Astrocyte of the cerebellum (primary cell): ENCODE data around the gene KATNAL1.

ENCODE experiments used
- DNase-seq: peaks from one replicate; pipeline ENCODE4 v3.0.0-alpha.2; 2011; ENCODE audit warnings: low read depth
- H3K4me3 ChIP-seq: 2 replicates; pipeline ENCODE4 v1.5.1; 2011; ENCODE audit warnings: mild to moderate bottlenecking, low read depth, low read length, moderate library complexity
- in situ Hi-C: cut with HindIII; loops from 2 replicates; pipeline ENCODE4 v1.10.0; 2017; ENCODE audit warnings: low sequenced_read_pairs
- TF ChIP-seq, protein P1 (sequence below): IDR thresholded peaks from 2 replicates; pipeline ENCODE4 v1.5.1; 2012; ENCODE audit warnings: low read length, low read depth, moderate library complexity, mild to moderate bottlenecking; ENCODE audit errors: missing control alignments

KATNAL1 gene

DNA sequence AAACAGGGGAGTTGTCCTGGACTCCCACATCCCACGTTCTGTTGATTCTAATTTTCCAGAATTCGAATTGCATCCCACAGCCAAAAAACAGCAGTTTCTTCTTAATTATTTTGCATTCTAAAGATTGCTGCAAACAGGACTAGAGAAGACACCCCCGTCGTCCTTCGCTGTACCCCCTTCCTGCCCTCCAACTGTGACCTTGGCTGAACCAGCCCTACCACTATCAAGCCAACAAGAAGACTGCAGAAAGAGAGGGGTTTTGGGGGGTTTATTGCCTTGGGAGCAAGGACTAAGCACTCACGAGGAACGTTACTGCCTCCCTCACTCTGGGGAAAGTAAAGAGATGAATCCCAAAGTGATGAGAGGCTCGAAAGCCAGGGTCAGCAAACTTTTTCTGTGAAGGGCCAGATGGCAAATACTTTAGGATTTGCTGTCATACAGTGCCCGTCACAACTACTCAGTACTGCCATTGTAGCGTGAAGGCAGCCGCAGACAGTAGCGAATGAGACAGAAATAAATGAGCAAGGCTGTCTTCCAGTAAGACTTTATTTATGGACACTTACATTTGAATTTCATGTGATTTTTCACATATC is 32.5 kb upstream of the KATNAL1 start:
- in situ Hi-C loops: no loop called here
- TF ChIP-seq, protein P1, sequence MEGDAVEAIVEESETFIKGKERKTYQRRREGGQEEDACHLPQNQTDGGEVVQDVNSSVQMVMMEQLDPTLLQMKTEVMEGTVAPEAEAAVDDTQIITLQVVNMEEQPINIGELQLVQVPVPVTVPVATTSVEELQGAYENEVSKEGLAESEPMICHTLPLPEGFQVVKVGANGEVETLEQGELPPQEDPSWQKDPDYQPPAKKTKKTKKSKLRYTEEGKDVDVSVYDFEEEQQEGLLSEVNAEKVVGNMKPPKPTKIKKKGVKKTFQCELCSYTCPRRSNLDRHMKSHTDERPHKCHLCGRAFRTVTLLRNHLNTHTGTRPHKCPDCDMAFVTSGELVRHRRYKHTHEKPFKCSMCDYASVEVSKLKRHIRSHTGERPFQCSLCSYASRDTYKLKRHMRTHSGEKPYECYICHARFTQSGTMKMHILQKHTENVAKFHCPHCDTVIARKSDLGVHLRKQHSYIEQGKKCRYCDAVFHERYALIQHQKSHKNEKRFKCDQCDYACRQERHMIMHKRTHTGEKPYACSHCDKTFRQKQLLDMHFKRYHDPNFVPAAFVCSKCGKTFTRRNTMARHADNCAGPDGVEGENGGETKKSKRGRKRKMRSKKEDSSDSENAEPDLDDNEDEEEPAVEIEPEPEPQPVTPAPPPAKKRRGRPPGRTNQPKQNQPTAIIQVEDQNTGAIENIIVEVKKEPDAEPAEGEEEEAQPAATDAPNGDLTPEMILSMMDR: no peak
- H3K4me3 ChIP-seq: no peak overlapping the region
- DNase-seq: no peak

DNA sequence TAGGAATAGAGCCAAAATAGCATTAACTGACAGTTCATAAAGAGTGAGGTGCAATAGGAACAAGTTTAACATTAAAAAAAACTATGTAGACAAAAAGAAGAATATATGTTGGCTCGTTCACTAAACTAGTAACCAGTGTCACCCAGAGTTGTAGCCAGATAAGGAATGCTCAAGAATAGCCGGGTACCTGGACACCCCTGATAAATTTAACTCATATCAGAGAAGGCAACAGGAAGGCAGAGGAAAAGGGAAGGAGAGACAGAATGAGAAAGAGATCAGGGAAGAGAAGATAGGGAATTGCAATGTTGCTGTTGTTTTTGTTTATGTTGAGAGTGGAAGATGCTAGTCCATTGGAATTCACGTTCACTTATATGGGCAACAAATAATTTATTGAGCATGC is 31.6 kb upstream of the KATNAL1 start:
- TF ChIP-seq, protein P1: no peak
- no peak for DNase-seq
- in situ Hi-C loops: no loop called here
- H3K4me3 ChIP-seq: no peak overlapping the region

GRCh38 chr13:30338331-30338851 is 31.0 kb upstream of the KATNAL1 start:
- in situ Hi-C loops: no loop called here
- H3K4me3 ChIP-seq: no peak overlapping the region
- no peak for DNase-seq
- TF ChIP-seq, protein P1: no peak

DNA sequence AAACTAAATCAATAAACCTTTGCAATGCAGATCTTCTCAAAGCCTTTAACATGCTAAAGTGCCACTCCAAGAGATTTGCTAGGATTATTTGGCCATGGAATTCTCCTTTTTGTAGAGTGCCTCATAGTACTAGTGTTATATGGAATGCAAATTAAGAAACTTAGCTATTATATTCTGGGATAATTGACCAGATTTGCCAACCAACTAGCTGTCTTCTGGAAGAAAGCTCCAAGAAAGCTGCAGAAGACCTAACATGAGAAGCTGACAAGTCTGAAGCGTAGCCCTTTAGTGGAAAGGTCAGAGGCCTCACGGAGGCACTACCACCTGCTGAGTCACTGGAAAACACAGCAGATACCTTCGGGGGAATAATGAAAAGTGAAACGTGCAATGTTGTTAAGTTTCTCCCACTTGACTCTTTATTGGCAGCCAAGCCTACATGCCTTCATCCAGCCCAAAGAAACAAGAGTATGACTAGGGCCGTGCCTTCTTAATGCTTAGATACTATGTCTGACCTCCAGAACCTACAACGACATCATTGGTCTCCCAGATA is 29.8 kb upstream of the KATNAL1 start:
- TF ChIP-seq, protein P1: no peak
- no peak overlapping the region for H3K4me3 ChIP-seq
- in situ Hi-C loops: no loop called here
- no peak for DNase-seq

DNA sequence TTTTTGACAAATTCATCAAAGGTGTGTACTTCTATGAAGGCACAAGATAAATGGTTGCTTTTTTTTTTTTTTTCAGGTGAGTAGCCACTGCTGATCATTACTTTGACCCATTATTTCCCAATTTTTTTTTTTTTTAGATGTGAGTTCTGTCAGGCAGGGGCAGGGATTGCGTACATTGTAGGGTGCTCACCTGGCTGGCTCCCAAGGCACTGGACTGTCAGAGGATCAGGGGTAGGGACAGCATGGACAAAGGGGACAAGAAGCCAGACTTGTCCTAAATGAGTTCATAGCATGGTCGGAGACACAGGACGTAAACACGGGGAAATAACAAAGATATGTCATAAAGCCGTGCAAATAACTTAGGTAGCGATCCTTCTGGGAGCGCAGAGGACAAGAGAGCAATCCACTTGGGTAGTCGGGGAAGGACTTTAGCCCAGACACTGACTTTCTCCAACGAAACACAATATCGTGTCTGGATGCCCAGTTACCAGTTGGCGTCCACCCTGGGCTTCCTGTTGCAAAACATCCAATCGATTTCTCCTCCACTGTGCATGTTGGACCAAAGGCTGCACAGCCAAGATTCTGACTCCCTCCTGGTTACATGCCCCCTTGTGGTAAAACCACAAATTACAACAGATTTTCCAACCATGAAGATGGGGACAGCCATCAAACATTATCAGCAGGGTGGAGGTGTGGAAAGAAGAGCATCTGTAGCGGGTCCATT is 27.5 kb upstream of the KATNAL1 start:
- DNase-seq: no peak
- TF ChIP-seq, protein P1: peak; percentile 35
- no peak overlapping the region for H3K4me3 ChIP-seq
- in situ Hi-C loops: no loop called here

- TF ChIP-seq, protein P1: no peak
- in situ Hi-C loops: no loop called here
- DNase-seq: no peak
- H3K4me3 ChIP-seq: no peak overlapping the region
Measured at GRCh38 chr13:30333616-30334015, 26.3 kb upstream of the KATNAL1 start.
